ENCODE measurements around the gene KRTAP10-6.

DNA sequence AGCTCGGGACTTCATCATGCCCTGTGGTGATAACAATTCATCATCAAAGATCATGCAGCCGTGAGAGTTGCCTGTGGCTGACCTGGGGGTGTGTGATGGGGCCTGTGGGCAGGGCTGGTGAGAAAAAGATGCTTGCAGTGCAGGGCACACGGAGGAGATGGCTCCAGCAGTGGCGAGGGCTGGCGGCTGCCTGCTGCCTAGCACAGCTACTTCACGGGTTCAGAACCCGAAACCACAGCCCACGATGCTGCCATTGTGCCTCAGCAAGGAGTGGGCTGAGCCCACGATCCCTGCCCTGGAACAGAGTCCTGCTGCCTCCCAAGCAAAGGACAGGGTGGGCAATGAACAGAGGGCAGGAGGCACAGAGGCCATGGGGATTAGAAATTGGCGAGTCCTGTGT is 34.0 kb upstream of the KRTAP10-6 start:
- TF ChIP-seq, protein P1, sequence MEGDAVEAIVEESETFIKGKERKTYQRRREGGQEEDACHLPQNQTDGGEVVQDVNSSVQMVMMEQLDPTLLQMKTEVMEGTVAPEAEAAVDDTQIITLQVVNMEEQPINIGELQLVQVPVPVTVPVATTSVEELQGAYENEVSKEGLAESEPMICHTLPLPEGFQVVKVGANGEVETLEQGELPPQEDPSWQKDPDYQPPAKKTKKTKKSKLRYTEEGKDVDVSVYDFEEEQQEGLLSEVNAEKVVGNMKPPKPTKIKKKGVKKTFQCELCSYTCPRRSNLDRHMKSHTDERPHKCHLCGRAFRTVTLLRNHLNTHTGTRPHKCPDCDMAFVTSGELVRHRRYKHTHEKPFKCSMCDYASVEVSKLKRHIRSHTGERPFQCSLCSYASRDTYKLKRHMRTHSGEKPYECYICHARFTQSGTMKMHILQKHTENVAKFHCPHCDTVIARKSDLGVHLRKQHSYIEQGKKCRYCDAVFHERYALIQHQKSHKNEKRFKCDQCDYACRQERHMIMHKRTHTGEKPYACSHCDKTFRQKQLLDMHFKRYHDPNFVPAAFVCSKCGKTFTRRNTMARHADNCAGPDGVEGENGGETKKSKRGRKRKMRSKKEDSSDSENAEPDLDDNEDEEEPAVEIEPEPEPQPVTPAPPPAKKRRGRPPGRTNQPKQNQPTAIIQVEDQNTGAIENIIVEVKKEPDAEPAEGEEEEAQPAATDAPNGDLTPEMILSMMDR (conservative IDR thresholded peaks at IDR 0.05; ENCODE audit: low read depth, low read length), result no peak
- TF ChIP-seq EZH2phosphoT487 (IDR thresholded peaks at IDR 0.05; ENCODE audit: borderline replicate concordance, low read length) (no peak), EZH2 (IDR thresholded peaks at IDR 0.05; ENCODE audit: low read length, unreplicated experiment) (no peak)

Data from PC-3 (cell line).